Thyroid gland (tissue), 4 donors: ENCODE measurements around the gene FAM180A. TPM values are rescaled to one million over a fixed set of nuclear protein-coding genes. Genes with fewer than 3 reads are reported as not detected.
A peak's percentile ranks its signal among the peaks of the same experiment; 100 is the strongest.

Experiments used
- DNase-seq, 2 donors: peaks; one replicate each; pipeline ENCODE4 v3.0.0-alpha.2; 2019
- H3K27ac ChIP-seq, 3 donors: fragments of 200-600 bp; sonication (generic); 1 replicate in 2 of 3; 2 replicates in 1 of 3; pipeline ENCODE4 v1.5.1; 2016 to 2019; ENCODE audit warnings: mild to moderate bottlenecking in 1 of 3, moderate library complexity in 1 of 3
- H3K27me3 ChIP-seq: fragments of 200-600 bp; sonication (generic); one replicate; pipeline ENCODE4 v1.5.1; 2019
- H3K36me3 ChIP-seq, 2 donors: fragments of 200-600 bp; sonication (generic); one replicate each; pipeline ENCODE4 v1.5.1; 2016 to 2019
- H3K4me1 ChIP-seq, 2 donors: fragments of 200-600 bp; sonication (generic); one replicate each; pipeline ENCODE4 v1.5.1; 2017 to 2019
- H3K4me3 ChIP-seq, 3 donors: fragments of 200-600 bp; sonication (generic); replicated peaks in 1 of 3; 1 replicate in 2 of 3; 2 replicates in 1 of 3; pipeline ENCODE4 v1.5.1; 2016; ENCODE audit warnings: mild to moderate bottlenecking in 1 of 3
- H3K9me3 ChIP-seq: fragments of 200-600 bp; sonication (generic); one replicate; pipeline ENCODE4 v1.5.1; 2017
- POLR2A ChIP-seq, 2 donors: fragments of 450-650 bp; IDR thresholded peaks; one replicate each; pipeline ENCODE4 v1.6.1; 2017; ENCODE audit warnings: antibody characterized with exemption in 2 of 2, mild to moderate bottlenecking in 2 of 2, moderate library complexity in 1 of 2
- WGBS, 2 donors: methylation state at CpG; one replicate each; pipeline ENCODE4 v1.1.5; 2017; 5-methylcytosine and 5-hydroxymethylcytosine counted together
- intact Hi-C: fragments of 100-400 bp; cut with DNase I; formaldehyde crosslinking; loops from one replicate; pipeline ENCODE4 v1.15.1; 2023
- total RNA-seq, 4 donors: library from RNA; depleted of rRNA; stranded (reverse); fragments of >200 nt; gene quantifications; one replicate each; pipeline ENCODE4 v1.2.3, GENCODE V29; 2016
- TF ChIP-seq, protein P1 (sequence below), 6 experiments: fragments of 200-600 bp in 3 of 6; fragments of 450-650 bp in 3 of 6; sonication (generic) in 3 of 6; IDR thresholded peaks; one replicate each; pipeline ENCODE4 v1.5.1; 2016 to 2019; ENCODE audit warnings: antibody characterized with exemption in 6 of 6, mild to moderate bottlenecking in 2 of 6, inconsistent platforms in 1 of 6, moderate library complexity in 1 of 6

Gene FAM180A
- total RNA-seq, 4 donors from 2014 or later, result 2.7 to 5.0 (median 3.5) TPM

- DNase-seq, result no peak
- 79 to 86% methylated on average over 8 of the region's 8 CpGs for WGBS, 2 donors
These were observed 24.1 kb upstream of the FAM180A start for GRCh38 chr7:135772639-135773222.

DNA sequence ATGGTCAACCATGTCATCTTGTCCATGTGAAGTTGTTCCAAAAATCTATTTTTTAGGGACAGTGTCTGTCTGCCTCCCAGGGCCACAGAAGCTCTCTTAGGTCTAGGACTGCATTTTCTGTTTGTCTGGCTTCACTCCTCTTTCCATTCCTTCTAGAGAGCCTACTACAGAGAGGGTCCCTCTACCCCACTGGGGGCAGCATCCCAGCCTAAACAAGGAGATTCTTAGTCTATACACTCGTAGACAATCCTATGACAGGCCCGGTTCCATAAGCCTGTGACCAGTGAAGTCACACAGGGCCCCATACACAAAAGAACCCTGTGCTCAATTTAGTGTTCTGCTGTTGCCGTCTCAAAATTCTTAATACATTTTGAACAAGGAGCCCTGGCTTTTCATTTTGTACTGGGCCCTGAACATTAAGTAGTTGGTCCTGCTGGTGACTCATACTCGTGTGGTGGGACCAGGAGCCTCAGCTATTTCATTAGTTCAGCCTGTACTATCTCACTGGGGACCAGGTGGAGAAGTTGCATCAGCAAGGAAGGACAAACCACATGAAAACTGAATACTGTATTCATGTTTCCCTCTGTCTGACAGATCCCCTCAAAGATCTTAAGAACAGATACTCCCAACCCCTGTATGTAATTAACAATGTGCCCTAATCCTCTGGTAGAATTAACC, 23.5 kb upstream of the FAM180A start:
- no peaks in the 10 kb centered on the region for H3K9me3 ChIP-seq
- no peaks in the 10 kb centered on the region for H3K27me3 ChIP-seq
- no peak overlapping the region for H3K4me3 ChIP-seq
- H3K4me1 ChIP-seq, result peaks cover 16 to 17% of the 10 kb centered on the region in 2 donors
- H3K27ac ChIP-seq, result no peak overlapping the region
- no peaks in the 10 kb centered on the region for H3K36me3 ChIP-seq
- WGBS, 2 donors, result 90 to 93% methylated on average over 4 of the region's 4 CpGs
- intact Hi-C loops, result no loop called here
- TF ChIP-seq, protein P1, sequence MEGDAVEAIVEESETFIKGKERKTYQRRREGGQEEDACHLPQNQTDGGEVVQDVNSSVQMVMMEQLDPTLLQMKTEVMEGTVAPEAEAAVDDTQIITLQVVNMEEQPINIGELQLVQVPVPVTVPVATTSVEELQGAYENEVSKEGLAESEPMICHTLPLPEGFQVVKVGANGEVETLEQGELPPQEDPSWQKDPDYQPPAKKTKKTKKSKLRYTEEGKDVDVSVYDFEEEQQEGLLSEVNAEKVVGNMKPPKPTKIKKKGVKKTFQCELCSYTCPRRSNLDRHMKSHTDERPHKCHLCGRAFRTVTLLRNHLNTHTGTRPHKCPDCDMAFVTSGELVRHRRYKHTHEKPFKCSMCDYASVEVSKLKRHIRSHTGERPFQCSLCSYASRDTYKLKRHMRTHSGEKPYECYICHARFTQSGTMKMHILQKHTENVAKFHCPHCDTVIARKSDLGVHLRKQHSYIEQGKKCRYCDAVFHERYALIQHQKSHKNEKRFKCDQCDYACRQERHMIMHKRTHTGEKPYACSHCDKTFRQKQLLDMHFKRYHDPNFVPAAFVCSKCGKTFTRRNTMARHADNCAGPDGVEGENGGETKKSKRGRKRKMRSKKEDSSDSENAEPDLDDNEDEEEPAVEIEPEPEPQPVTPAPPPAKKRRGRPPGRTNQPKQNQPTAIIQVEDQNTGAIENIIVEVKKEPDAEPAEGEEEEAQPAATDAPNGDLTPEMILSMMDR (IDR thresholded peaks at IDR 0.05), result no peak
- TF ChIP-seq POLR2A (IDR thresholded peaks at IDR 0.05), result no peak
- DNase-seq, result no peak

More at GRCh38 chr7:135772639-135773222, 24.1 kb upstream of the FAM180A start:
- no peaks in the 10 kb centered on the region for H3K36me3 ChIP-seq
- TF ChIP-seq POLR2A (IDR thresholded peaks at IDR 0.05), result no peak
- TF ChIP-seq, protein P1 (IDR thresholded peaks at IDR 0.05), result no peak
- H3K9me3 ChIP-seq, result no peaks in the 10 kb centered on the region
- H3K27ac ChIP-seq, result peak overlapping the region; percentile 36 to 69 (median 50)
- intact Hi-C loops, result no loop called here
- no peak overlapping the region for H3K4me3 ChIP-seq
- H3K27me3 ChIP-seq, result no peaks in the 10 kb centered on the region
- H3K4me1 ChIP-seq, result peaks cover 16 to 17% of the 10 kb centered on the region in 2 donors

- Histone ChIP-seq H3K4me3 (no peak overlapping the region), H3K4me1 (peaks cover 16 to 17% of the 10 kb centered on the region in 2 donors), H3K9me3 (no peaks in the 10 kb centered on the region), H3K27me3 (no peaks in the 10 kb centered on the region), H3K36me3 (no peaks in the 10 kb centered on the region), H3K27ac (no peak overlapping the region)
- WGBS, 2 donors, result 90 to 93% methylated on average over 1 of the region's 1 CpG
- TF ChIP-seq, protein P1 (IDR thresholded peaks at IDR 0.05), result no peak
- no peak for TF ChIP-seq POLR2A (IDR thresholded peaks at IDR 0.05)
- intact Hi-C loops, result no loop called here
- DNase-seq, result no peak
These were observed 22.4 kb upstream of the FAM180A start for GRCh38 chr7:135771051-135771450.

- DNase-seq, result no peak
- Histone ChIP-seq H3K4me1 (peaks cover 16 to 17% of the 10 kb centered on the region in 2 donors), H3K4me3 (no peak overlapping the region), H3K27ac (no peak overlapping the region), H3K27me3 (no peaks in the 10 kb centered on the region), H3K9me3 (no peaks in the 10 kb centered on the region), H3K36me3 (no peaks in the 10 kb centered on the region)
- WGBS, 2 donors, result 96 to 97% methylated on average over 6 of the region's 6 CpGs
- no peak for TF ChIP-seq POLR2A (IDR thresholded peaks at IDR 0.05)
- TF ChIP-seq, protein P1 (IDR thresholded peaks at IDR 0.05), result no peak
- intact Hi-C loops, result no loop called here
These were observed 21.6 kb upstream of the FAM180A start for GRCh38 chr7:135770139-135770710.
